ENCODE data around the gene FRMD6. TPM values are rescaled to one million over a fixed set of nuclear protein-coding genes. Genes with fewer than 3 reads are reported as not detected.

Gene FRMD6
- total RNA-seq, 6 experiments from 2014 or later: 379 to 565 (median 420) TPM

- Mint-ChIP-seq H3K27ac (no peak overlapping the region), H3K4me1 (ENCODE audit: low read depth) (peaks cover 8% of the 10 kb centered on the region), H3K27me3 (ENCODE audit: insufficient read depth) (peaks cover 5% of the 10 kb centered on the region), H3K36me3 (ENCODE audit: low read depth) (no peaks in the 10 kb centered on the region), H3K9me3 (no peaks in the 10 kb centered on the region), H3K4me3 (no peak overlapping the region)
- TF ChIP-seq, protein P1, sequence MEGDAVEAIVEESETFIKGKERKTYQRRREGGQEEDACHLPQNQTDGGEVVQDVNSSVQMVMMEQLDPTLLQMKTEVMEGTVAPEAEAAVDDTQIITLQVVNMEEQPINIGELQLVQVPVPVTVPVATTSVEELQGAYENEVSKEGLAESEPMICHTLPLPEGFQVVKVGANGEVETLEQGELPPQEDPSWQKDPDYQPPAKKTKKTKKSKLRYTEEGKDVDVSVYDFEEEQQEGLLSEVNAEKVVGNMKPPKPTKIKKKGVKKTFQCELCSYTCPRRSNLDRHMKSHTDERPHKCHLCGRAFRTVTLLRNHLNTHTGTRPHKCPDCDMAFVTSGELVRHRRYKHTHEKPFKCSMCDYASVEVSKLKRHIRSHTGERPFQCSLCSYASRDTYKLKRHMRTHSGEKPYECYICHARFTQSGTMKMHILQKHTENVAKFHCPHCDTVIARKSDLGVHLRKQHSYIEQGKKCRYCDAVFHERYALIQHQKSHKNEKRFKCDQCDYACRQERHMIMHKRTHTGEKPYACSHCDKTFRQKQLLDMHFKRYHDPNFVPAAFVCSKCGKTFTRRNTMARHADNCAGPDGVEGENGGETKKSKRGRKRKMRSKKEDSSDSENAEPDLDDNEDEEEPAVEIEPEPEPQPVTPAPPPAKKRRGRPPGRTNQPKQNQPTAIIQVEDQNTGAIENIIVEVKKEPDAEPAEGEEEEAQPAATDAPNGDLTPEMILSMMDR (IDR thresholded peaks at IDR 0.05): no peak
- no peak for DNase-seq
These were observed 122.5 kb downstream of the FRMD6 start for GRCh38 chr14:51774209-51774608.

GRCh38 chr14:51776102-51776894, 124.6 kb downstream of the FRMD6 start:
- Mint-ChIP-seq H3K27me3 (ENCODE audit: insufficient read depth) (peaks cover 6% of the 10 kb centered on the region), H3K9me3 (no peaks in the 10 kb centered on the region), H3K36me3 (ENCODE audit: low read depth) (no peaks in the 10 kb centered on the region), H3K27ac (no peak overlapping the region), H3K4me3 (no peak overlapping the region; the same call in 1 of the 2 replicates), H3K4me1 (ENCODE audit: low read depth) (peaks cover 14% of the 10 kb centered on the region)
- TF ChIP-seq, protein P1 (IDR thresholded peaks at IDR 0.05): peak; percentile 86
- peak; percentile 48 for DNase-seq

- TF ChIP-seq, protein P1 (IDR thresholded peaks at IDR 0.05): peak; percentile 95
- DNase-seq: peak; percentile 51
- Mint-ChIP-seq H3K36me3 (ENCODE audit: low read depth) (peaks cover 5% of the 10 kb centered on the region; the same call in 1 of the 2 replicates), H3K4me3 (peak overlapping the region; percentile 19), H3K27ac (no peak overlapping the region), H3K27me3 (ENCODE audit: insufficient read depth) (peaks cover 13% of the 10 kb centered on the region), H3K9me3 (no peaks in the 10 kb centered on the region), H3K4me1 (ENCODE audit: low read depth) (peaks cover 29% of the 10 kb centered on the region)
These were observed 128.4 kb downstream of the FRMD6 start for GRCh38 chr14:51780006-51780692.

Other genes starting within 250 kb of the FRMD6 start
- gene GNG2, start 208.7 kb downstream of the FRMD6 start, total RNA-seq (2021; fragmentation: NEBNext Ultra II Directional; extraction: Animal tissue kit (Norgen Biotek cat#: 25700)): 1 to 10 TPM; 2.4 to 6.0 (median 2.8) TPM